NCI-H2196 (cell line): ENCODE data around the gene TRMU.

Experiments used
- DNase-seq: peaks from one replicate; lab custom pipeline; 2025; ENCODE audit not compliant: unreplicated experiment; lab: John Stamatoyannopoulos, UW

TRMU gene

DNA sequence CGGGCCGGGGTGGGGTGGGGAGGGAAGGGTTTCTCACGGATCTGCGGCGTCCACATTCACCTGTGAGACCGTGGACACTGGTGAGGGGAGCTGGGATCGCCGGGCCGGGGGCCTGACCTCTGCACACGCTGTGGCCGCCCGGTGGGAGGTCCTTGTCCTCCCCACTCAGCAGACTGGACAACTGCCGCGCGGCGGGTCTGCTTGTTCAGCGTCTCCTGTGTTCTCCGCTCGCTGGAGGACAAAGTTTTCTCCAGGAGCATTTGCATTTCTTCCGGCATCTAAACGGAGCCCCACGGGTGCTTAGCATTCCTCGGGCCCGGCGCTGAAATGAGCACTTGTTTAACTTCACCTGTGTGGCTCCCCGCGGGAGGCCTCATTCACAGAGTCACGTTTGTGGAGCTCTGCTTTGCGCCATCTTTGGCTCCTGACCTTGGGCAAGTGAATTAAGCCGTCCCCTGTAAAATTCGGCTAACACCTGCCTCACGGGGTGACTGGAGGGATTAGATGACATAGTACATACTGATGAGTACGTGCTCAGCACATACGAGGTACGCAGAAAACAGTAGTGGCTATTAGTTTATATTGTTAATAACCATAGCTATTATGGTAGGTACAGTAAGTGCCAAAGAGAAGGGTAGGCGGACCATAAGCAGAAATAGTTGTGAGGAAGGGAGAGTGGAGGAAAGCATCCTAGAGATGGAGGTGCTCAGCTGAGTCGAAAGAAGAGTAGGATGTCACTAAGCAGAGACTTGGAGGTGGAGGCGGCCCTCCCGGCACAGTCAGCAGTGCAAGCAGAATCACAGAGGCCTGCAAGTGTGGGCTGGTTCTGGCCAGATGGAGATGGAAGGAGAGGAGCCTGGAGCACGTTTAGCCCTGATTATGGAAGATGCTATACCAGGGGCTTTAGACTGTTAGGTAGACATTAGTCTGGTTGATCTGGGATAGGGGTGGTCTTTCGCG lies 885 bp downstream of the TRMU start:
- no peak for DNase-seq

DNA sequence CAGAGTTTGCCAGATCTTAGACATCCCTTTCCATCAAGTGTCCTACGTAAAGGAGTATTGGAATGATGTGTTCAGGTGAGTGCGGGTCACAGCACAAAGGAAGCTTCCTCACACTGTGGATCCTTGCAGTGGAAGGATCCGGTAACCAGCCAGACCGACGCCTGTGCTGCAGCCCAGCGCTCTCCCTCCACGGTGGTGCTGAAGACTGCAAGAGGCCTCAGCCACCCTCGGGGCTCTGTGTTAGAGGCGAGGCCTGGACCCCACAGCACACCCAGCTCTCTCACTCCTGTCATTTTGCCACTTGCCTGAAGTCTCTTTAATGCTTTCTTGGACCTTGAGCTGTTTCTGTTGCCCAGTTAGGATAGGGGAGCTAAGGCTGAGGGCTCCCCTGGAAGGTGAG lies 2.4 kb downstream of the TRMU start:
- DNase-seq, result no peak

DNA sequence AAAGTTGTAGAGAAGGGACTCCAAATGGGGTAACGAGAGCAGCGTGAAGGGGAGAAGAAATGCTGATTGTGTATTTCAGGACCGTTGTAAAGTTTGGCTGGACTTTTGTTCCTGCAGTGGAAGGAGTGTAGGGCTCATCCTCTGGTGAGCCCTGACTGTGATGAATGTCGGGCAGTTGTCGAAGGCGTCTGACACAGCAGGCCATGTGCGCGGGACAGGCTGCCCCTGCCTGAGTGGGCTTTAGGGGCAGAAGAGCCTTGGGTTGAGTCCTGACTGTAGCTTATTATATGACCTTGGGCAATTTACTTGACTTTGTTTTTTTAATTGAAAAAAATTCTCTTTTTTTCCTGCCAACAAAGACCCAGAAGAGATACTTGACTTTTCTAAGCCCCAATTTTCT lies 3.1 kb downstream of the TRMU start:
- DNase-seq, result no peak

DNA sequence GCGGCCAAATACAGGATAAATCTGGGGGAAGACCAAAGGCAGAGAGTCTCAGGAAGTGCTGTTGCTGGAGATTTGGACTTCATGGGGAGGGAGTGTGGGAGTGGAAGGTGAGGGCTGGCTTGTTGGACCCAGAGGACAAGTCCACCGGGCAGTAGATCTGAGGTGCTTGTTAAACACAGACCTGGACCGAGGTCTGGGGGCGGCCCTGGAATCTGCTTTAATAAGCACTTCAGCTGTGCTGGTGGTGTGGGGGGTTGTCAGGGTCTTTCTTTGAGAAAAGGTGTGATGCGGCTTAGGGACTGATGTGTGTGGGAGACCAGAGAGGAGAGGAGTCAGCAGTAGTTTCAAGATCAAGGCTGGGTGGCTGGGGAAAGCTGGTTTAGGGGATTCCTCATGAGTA lies 4.4 kb downstream of the TRMU start:
- DNase-seq, result no peak

DNA sequence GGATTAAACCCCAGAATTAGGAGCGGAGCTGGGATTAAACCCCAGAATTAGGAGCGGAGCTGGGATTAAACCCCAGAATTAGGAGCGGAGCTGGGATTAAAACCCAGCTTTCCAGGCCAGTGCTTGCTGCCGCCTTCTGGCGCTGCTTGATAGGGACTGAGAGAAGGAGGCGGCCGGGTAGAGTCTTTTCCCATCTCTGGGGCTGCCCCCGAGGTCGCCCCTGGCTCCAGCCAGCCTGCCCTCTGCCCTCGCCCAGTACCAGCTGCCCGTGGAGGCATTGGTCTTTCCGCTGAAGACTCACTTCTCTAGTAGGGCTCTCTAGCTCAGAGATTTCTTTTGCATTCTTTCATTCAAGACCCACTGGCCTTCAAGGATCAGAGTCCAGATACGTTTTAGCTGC lies 5.2 kb downstream of the TRMU start:
- no peak for DNase-seq

DNA sequence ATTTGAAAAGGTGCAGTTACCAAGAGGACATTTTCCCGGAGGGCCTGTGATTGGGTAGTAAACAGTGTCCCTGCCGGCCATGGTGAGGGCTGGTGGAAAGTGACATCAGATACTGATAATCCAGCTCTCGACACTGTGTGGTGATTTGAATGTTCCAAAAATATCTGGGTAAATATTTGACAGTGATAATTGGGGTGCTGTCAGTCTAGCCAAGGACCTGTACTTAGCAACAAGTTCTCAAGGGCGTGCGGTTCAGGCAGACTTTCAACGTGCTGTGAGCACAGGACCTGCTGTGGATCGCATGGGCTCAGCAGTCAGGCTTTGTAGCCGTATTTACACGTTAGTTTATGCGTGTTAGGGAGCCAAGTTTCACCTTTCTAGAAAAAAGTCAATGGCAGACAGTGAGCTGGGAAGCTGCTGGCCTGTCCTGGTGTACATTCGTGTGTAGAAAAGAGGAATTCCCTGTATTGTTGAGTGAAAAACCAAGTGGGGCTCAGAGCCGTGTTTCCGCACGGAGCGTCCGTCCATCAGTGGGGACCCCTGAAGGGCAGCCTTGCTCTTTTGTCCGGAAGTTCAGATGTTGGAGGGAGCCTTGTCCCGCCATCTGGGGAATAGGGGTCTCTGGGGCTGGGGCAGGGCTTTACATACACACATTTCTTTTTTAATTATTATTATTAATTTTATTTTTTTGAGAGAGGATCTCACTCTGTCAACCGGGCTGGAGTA lies 11.3 kb downstream of the TRMU start:
- no peak for DNase-seq

DNA sequence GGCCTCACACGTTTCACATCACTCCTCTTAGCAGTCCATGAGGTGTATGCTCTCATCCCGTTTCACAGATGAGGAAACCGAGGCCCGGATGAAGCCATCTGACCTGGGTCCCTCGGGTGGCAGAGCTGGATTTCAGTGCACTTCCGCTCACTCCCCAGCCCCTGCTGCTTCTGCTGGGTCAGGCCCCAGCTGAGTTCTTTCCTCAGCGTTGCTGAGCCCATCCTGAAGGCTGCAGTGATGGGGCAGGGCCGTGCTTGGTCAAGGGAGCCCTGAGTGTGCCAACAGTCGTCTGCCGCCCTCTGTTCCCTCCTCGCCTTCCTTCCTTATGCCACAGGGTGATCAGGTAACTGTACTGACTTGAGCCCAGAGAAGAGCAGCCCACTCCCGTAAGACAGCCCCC lies 12.1 kb downstream of the TRMU start:
- DNase-seq, result no peak

DNA sequence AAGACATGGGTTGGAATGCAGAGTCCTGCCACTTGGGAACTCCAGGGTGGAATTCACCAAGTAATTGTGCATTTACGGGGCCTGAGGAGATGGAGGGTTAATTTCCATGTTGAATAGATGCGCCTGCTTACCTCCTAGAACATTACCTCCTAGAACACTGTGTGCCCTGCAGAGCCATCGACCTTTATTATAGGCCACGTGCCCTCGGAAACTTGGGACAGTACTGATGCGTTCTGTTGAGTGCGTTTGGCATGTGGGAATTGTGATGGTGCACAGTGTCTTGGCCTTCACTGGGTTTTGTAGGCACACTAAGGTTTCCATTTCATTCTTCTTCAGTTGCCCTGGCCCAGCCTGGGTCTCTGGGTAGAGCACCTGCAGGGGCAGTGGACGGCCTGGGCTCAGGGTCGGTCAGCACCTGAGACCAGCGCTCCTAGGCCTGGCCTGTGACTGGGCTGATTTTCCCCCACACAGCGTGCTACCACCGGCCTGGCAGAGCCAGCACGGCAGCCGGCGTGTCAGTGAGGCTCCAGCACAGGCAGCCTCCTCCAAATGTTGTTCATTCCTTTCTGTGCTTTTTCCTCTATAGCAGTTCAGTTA lies 12.7 kb downstream of the TRMU start:
- no peak for DNase-seq

DNA sequence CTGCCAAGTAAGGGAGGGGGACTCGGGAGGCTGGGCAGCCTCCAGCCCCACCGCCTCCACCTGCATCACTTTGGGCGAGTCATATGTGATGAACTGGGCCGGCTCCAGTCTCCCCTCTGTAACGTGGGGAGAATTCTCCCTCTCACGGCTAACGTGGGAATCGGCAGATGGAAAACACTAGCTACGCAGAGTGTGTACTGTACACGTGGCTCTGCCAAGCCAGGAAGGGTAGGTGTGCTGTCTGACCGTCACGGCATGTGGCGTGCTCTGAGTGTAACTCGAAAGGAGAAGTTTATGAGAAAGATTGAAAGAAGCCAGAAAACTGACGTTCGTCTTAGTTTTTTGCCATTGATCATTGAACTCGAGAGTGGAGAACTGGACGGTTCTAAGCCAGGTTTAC lies 13.7 kb downstream of the TRMU start:
- DNase-seq, result no peak

DNA sequence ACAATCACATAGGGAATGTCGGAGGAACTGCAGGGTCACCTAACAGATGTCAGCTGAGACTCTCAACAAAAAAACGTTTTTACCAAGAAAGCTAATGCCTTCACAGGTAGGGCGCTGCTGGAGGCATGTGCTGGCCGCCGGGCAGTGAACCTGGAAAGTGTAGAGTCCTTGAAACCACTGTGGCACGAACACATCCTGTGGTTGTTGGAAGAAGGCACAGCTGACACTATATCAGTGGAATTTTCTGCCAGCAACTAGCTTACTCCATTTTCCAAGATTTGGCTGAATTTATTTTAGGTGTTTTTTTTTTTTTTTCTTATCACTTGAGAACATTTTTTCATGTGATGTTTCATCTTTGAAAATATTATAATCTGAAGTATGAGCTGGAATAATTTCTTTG lies 14.2 kb downstream of the TRMU start:
- no peak for DNase-seq

DNA sequence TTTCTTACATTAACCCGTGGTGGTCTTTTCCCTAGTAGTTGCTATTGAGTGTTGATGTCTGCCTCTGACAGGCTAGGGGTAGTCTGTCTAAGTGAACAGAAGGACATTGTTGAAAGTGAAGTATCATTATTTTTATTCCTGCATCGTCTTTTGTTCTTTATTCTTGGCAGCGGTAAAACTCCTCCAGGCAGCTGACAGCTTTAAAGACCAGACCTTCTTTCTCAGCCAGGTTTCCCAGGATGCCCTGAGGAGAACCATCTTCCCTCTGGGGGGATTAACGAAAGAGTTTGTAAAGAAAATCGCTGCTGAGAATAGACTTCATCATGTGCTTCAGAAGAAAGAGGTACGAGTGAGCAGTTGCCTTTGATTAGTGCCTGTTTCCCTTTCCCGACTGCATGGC lies 14.6 kb downstream of the TRMU start:
- DNase-seq, result no peak

DNA sequence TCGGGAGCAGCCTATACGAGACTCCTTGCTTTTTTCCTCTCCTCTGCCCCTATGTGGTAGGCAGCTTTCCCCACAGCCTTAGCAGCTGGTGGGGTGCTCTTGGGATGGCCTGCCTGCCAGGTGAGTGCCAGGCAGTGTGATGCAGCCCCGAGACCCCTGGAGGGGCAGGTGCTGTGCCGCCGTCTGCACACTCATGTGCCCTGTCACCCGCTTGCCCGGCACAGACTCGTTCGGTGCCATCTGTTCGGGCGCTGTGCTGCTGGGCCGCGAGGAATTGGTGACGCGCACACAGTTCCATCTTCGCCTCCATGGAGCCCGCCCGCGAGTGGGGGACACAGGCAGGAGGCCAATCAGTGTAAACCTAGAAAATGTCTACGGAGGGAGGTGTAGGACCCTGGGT lies 15.1 kb downstream of the TRMU start:
- DNase-seq, result no peak

DNA sequence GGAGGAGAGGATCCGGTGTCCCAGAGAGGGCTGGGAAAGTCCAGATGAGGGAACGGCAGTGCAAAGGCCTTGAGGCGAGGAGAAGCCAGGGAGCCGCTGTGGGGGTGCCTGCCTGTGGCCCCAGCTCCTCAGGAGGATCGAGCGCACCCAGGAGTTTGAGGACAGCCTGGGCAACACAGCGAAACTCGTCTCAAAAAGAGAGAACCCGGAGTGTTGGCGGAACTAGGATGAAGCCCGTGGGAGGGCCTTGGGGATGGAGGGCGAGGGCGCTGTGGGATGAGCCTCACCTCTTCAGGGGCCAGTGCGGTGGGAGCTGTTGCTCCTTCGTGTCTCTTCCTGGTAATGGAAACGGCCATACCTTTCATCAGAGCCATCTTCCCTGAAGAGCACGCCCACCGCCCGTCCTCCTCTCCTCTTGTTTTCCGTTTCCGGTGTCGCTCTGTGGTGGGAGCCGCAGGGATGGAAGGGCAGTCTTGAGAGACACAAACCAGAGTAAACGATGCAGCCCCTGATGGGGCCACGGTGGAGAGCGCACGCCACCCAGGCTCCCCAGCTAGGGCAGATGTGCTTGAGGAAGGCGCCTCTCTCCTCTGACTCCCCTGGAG lies 15.7 kb downstream of the TRMU start:
- DNase-seq, result no peak

DNA sequence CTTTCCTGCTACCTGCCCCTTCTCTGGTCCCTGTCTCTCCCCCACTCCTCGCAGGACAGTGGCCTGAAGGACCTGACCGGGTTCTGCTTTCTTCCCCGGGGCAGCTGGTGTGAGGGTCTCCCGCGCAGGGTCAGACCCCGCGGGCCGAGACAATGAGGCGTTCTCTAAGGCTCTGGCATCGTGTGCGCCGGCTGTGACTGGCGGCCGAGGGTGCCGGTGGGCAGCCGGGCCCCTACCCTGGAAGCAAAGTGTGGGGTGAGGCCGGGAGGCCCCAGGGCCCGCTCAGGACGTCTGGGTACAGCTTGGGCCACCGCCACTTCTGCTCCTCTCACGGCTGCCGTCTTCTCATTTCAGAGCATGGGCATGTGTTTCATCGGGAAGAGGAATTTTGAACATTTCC lies 16.3 kb downstream of the TRMU start:
- no peak for DNase-seq

DNA sequence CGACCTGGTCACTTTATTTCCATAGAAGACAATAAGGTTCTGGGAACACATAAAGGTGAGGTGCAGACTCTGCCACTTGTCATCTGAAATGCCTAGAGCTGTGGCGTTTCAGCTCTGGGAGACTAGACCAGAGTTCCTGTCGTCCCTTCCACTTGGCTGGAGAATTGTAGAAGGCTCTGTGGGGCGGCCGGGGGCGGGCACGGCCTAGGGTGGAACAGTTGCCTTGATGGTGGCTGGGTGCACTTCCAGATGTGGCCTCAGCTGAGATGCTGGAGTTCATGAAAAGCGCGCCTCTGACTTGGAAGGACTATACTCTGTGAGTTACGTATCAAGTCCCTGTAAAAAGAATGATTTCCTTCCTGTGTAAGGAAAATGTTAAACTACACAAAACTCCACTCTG lies 16.8 kb downstream of the TRMU start:
- no peak for DNase-seq

DNA sequence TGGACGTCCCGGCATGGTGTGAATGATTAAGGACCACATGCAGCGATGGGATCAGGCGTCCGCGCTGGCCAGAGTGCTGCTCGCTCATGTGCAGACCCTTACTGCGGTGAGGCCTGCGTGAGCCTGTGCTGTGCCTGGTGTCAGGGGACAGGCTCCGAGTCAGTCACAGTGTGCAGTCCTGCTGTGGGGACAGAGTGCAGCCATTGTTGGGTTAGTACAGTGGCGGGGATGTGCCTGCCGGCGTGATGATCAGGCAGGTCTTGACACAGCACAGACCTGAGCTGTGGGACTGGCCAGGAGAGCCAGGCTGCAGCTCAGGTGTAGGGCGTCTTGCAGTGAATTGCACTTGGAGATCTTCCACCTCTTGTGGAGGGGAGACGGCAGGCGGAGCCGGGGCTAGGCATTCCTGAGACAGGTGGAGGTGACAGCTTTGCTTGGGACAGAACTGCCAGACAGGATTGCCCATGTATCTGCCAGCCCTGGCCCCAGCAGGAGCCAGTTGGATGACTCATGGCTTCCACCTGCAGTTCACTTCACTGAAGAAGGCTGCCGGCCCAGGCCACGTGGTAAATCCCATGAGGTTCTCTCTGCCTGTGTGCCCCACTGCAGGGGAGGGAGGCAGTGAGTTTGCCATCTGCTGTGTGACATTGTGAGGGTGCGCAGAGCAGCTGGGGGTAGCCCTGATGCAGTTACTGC lies 17.3 kb downstream of the TRMU start:
- DNase-seq, result peak; percentile 71

DNA sequence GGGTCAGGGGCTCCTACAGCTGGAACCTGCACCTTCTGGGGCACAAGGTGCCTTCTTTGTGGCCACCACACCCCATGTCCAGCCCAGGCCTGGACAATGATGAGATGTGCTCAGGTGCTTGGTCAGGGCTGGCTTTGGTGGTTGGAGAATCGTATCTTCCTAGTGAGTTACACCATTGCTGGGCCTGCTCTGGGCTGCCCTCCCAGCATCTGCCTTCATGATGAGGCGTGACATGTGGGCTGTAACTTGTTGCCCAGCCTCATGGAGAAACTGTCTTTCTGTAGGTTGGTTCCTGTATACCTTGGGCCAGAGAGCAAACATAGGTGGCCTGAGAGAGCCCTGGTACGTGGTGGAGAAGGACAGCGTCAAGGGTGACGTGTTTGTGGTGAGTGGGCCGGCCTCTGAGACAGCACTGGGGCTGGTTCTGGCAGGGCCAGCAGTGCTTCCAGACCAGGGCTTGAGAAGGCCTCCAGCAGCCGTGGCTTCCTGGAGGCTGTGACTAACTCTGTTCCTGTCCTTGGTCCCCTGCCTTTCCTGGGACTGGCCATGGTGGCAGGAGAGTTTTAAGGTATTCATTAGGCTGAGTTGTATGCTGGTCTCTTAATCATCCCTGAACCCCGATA lies 18.1 kb downstream of the TRMU start:
- no peak for DNase-seq

DNA sequence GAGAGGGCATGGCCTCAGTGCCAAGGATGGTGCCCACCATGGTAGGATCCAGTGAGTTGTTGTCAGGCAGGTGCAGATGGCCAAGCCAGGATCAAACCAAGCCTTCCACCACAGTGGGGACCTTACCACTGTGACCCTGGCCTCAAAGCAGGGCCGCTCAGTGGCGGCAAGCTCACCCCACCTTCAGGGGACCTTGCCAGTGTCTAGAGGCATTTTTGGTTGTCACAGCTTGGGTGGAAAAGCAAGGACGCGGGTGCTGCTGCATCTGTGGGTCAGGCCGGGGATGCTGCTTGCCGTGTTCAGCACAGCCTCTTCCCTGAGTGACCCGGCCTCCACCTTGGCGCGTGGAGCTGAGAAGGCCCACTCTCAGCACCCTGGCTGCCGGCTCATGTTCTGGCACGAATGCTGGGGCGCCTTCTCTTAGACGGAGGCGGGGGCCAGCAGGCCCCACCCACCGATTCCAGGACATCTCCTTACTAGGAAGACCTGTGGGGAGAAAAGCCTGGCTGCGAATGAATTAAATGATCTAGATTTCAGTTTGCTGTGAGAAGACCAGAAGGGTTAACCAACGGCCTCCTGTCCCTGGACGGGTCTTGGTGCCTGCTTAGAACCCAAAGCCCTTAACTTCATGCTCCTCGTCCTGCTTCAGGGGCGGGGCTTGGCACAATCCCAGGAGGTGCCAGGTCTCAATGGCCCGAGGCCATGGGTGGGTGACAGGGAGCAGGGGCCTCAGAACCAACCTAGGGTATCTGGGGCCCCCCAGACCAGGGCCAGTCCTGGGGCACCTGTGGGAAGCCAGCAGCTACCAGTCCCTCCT lies 18.9 kb downstream of the TRMU start:
- no peak for DNase-seq

DNA sequence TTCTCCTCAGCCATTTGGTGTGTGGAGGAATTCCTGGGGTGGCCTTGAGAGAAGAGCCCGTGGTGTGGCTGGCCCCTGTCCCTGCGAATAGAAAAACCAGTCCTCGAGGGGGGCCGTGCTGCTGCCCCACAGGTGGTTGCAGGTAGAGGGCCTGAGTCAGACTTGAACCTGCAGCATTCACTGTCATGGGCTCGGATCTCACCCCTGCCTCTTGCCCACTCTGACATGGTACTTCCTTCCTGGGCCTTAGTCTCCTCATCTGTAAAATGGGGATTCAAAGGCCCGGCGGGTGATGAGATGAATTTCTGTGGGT lies 19.4 kb downstream of the TRMU start:
- DNase-seq, result no peak
